AG04450 (cell line): ENCODE results near the gene TSC22D1. TPM values are rescaled to one million over a fixed set of nuclear protein-coding genes. Genes with fewer than 3 reads are reported as not detected.

ENCODE experiments used
- CTCF ChIA-PET: fragments of 300-600, 350-600 bp; formaldehyde crosslinking; extraction: SDS; loops from one replicate; lab custom pipeline; 2022; ENCODE audit warnings: antibody characterized with exemption, inconsistent platforms; lab: Charles Lee
- POLR2A ChIA-PET: fragments of 350-600 bp; formaldehyde crosslinking; extraction: SDS; loops from one replicate; lab custom pipeline; 2021; ENCODE audit warnings: antibody characterized with exemption, inconsistent platforms; lab: Yijun Ruan, JAX
- DNase-seq: peaks from one replicate; pipeline ENCODE4 v3.0.0-alpha.2; 2011; ENCODE audit warnings: low read depth, low spot score
- H3K27ac ChIP-seq: one replicate; pipeline ENCODE4 v1.5.1; 2012; ENCODE audit warnings: low read depth, low read length, control low read depth
- H3K27me3 ChIP-seq: one replicate; pipeline ENCODE4 v1.6.0; 2012; ENCODE audit warnings: low read length; ENCODE audit not compliant: control insufficient read depth, insufficient read depth
- H3K4me3 ChIP-seq: 2 replicates; pipeline ENCODE4 v1.5.1; 2011; ENCODE audit warnings: mild to moderate bottlenecking, low read depth, low read length, control low read depth
- H3K9me3 ChIP-seq: 2 replicates; pipeline ENCODE4 v1.5.1; 2012; ENCODE audit warnings: low read length; ENCODE audit not compliant: control insufficient read depth, insufficient read depth
- CTCF ChIP-seq: IDR thresholded peaks from 2 replicates; pipeline ENCODE4 v1.5.1; 2011; ENCODE audit warnings: low read depth, low read length, control low read depth, inconsistent platforms
- polyA plus RNA-seq: library from polyadenylated mRNA; depleted of rRNA; stranded (reverse); fragments of >200 nt; gene quantifications from 2 replicates; pipeline ENCODE4 v1.2.3, GENCODE V29; 2011

The TSC22D1 gene
- polyA plus RNA-seq, 1 experiment, result 77.3 TPM

GRCh38 chr13:44455769-44456168, 120.4 kb downstream of the TSC22D1 start:
- no peak for TF ChIP-seq CTCF
- no peak for DNase-seq
- Histone ChIP-seq H3K27ac (no peak overlapping the region), H3K27me3 (no peaks in the 10 kb centered on the region), H3K4me3 (no peak overlapping the region), H3K9me3 (peaks cover 11% of the 10 kb centered on the region)
- ChIA-PET CTCF (interaction anchor here (1.6 to 1.7 kb wide), 2 partner anchors 28 to 548 kb away, joined by 5 to 6 read pairs; no protein-coding TSS in a partner anchor), POLR2A (no interaction called here)

GRCh38 chr13:44453881-44454280, 122.2 kb downstream of the TSC22D1 start:
- Histone ChIP-seq H3K4me3 (no peak overlapping the region), H3K9me3 (peaks cover 4% of the 10 kb centered on the region; the same call in 1 of the 2 replicates), H3K27me3 (no peaks in the 10 kb centered on the region), H3K27ac (no peak overlapping the region)
- ChIA-PET POLR2A (no interaction called here), CTCF (no interaction called here)
- no peak for TF ChIP-seq CTCF
- no peak for DNase-seq

- ChIA-PET POLR2A (no interaction called here), CTCF (interaction anchor here (0.5 kb wide), 1 partner anchor 433 kb away, joined by 5 read pairs; no protein-coding TSS in a partner anchor)
Observed at GRCh38 chr13:44453069-44453468, 123.1 kb downstream of the TSC22D1 start.

GRCh38 chr13:44452418-44452817, 123.7 kb downstream of the TSC22D1 start:
- ChIA-PET CTCF (no interaction called here), POLR2A (no interaction called here)
- H3K27me3 ChIP-seq, result no peaks in the 10 kb centered on the region
- no peak for TF ChIP-seq CTCF
- no peaks in the 10 kb centered on the region for H3K9me3 ChIP-seq
- no peak overlapping the region for H3K27ac ChIP-seq
- DNase-seq, result no peak
- H3K4me3 ChIP-seq, result no peak overlapping the region

More at GRCh38 chr13:44453069-44453468, 123.1 kb downstream of the TSC22D1 start:
- DNase-seq, result no peak
- no peak overlapping the region for H3K4me3 ChIP-seq
- H3K9me3 ChIP-seq, result no peaks in the 10 kb centered on the region
- TF ChIP-seq CTCF, result no peak
- H3K27ac ChIP-seq, result no peak overlapping the region
- H3K27me3 ChIP-seq, result no peaks in the 10 kb centered on the region

GRCh38 chr13:44451651-44452050, 124.5 kb downstream of the TSC22D1 start:
- Histone ChIP-seq H3K27me3 (no peaks in the 10 kb centered on the region), H3K4me3 (no peak overlapping the region), H3K27ac (no peak overlapping the region), H3K9me3 (no peaks in the 10 kb centered on the region)
- CTCF ChIA-PET, result interaction anchor here (0.6 to 1.2 kb wide), 3 partner anchors 406 to 546 kb away, joined by 3 to 4 read pairs (median 4); no protein-coding TSS in a partner anchor
- POLR2A ChIA-PET, result no interaction called here
- no peak for DNase-seq
- no peak for TF ChIP-seq CTCF
